ENCODE data around the gene STK32C. TPM values are rescaled to one million over a fixed set of nuclear protein-coding genes. Genes with fewer than 3 reads are reported as not detected.

STK32C gene
- total and polyA plus RNA-seq, 2 of the 4 experiments (the other 2 are of a cell fraction): 5.0 to 8.3 TPM

- TF ChIP-seq BHLHE40 (IDR thresholded peaks at IDR 0.05; ENCODE audit: low read depth, low read length): no peak
- TF ChIP-seq MXI1 (IDR thresholded peaks at IDR 0.05; ENCODE audit: borderline replicate concordance, low read depth, low read length): no peak
- TF ChIP-seq RCOR1 (IDR thresholded peaks at IDR 0.05; ENCODE audit: insufficient replicate concordance, low read length): no peak
- no peak for TF ChIP-seq RAD21 (IDR thresholded peaks at IDR 0.05; ENCODE audit: low read length)
- no peak for TF ChIP-seq CEBPB (IDR thresholded peaks at IDR 0.05; ENCODE audit: low read depth, low read length)
- TF ChIP-seq RFX5 (IDR thresholded peaks at IDR 0.05; ENCODE audit: low read depth, low read length): no peak
- no peak for TF ChIP-seq ELK1 (IDR thresholded peaks at IDR 0.05; ENCODE audit: borderline replicate concordance, low read depth, low read length)
- TF ChIP-seq MAZ (IDR thresholded peaks at IDR 0.05; ENCODE audit: borderline replicate concordance, low read depth, low read length): no peak
- TF ChIP-seq POLR2A (IDR thresholded peaks at IDR 0.05; ENCODE audit: low read depth, low read length): no peak
- no peak for TF ChIP-seq CHD1 (IDR thresholded peaks at IDR 0.05; ENCODE audit: low read depth, low read length)
- TF ChIP-seq NFE2L2 (IDR thresholded peaks at IDR 0.05; ENCODE audit: low read depth, low read length): no peak
- TF ChIP-seq, protein P1, sequence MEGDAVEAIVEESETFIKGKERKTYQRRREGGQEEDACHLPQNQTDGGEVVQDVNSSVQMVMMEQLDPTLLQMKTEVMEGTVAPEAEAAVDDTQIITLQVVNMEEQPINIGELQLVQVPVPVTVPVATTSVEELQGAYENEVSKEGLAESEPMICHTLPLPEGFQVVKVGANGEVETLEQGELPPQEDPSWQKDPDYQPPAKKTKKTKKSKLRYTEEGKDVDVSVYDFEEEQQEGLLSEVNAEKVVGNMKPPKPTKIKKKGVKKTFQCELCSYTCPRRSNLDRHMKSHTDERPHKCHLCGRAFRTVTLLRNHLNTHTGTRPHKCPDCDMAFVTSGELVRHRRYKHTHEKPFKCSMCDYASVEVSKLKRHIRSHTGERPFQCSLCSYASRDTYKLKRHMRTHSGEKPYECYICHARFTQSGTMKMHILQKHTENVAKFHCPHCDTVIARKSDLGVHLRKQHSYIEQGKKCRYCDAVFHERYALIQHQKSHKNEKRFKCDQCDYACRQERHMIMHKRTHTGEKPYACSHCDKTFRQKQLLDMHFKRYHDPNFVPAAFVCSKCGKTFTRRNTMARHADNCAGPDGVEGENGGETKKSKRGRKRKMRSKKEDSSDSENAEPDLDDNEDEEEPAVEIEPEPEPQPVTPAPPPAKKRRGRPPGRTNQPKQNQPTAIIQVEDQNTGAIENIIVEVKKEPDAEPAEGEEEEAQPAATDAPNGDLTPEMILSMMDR (conservative IDR thresholded peaks at IDR 0.05; ENCODE audit: low read depth, low read length): no peak
- TF ChIP-seq MAFK (IDR thresholded peaks at IDR 0.05; ENCODE audit: low read depth, low read length): no peak
- TF ChIP-seq SMC3 (IDR thresholded peaks at IDR 0.05; ENCODE audit: low read depth, low read length): no peak
- TF ChIP-seq, protein P2, sequence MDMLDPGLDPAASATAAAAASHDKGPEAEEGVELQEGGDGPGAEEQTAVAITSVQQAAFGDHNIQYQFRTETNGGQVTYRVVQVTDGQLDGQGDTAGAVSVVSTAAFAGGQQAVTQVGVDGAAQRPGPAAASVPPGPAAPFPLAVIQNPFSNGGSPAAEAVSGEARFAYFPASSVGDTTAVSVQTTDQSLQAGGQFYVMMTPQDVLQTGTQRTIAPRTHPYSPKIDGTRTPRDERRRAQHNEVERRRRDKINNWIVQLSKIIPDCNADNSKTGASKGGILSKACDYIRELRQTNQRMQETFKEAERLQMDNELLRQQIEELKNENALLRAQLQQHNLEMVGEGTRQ (IDR thresholded peaks at IDR 0.05; ENCODE audit: low read depth, low read length): no peak
- TF ChIP-seq FOS (IDR thresholded peaks at IDR 0.05; ENCODE audit: low read depth, low read length): no peak
- Histone ChIP-seq H2AK5ac (ENCODE audit: low read depth, low read length) (no peak overlapping the region), H3K27me3 (ENCODE audit: control insufficient read depth, insufficient read depth, low read length) (no peaks in the 10 kb centered on the region), H3K9ac (ENCODE audit: low read depth, low read length) (no peak overlapping the region), H4K5ac (ENCODE audit: low read depth, low read length) (no peak overlapping the region), H2AFZ (replicated peaks; ENCODE audit: low read length, poor library complexity) (no peak overlapping the region), H3K79me1 (ENCODE audit: low read depth in 1 of 2, low read length in 2 of 2) (no peaks in the 10 kb centered on the region), H3K27ac (ENCODE audit: insufficient read depth, low read length) (no peak overlapping the region), H2AK9ac (replicated peaks; ENCODE audit: low read depth, low read length, poor library complexity) (no peak overlapping the region), H4K91ac (ENCODE audit: insufficient read depth, low read depth, low read length) (no peak overlapping the region), H4K8ac (ENCODE audit: low read depth in 2 of 2, low read length in 2 of 2) (no peak overlapping the region), H2BK20ac (ENCODE audit: low read depth, low read length) (no peak overlapping the region), H3K9me1 (ENCODE audit: insufficient read depth, low read length) (no peaks in the 10 kb centered on the region; the same call in 1 of the 2 replicates), H3K36me3 (ENCODE audit: control insufficient read depth, insufficient read depth, low read length) (no peaks in the 10 kb centered on the region), H3K56ac (ENCODE audit: extremely low read depth, insufficient read depth, low read length) (no peak overlapping the region), H3K4me1 (ENCODE audit: control insufficient read depth, insufficient read depth, low read length) (no peaks in the 10 kb centered on the region), H4K20me1 (ENCODE audit: insufficient read depth, low read length) (no peaks in the 10 kb centered on the region), H3K4me3 (ENCODE audit: insufficient read depth, low read depth, low read length) (no peak overlapping the region), H3K4ac (ENCODE audit: low read depth, low read length) (no peak overlapping the region), H2BK5ac (ENCODE audit: low read depth, low read length, poor library complexity, severe bottlenecking) (no peak overlapping the region), H3K18ac (ENCODE audit: low read depth, low read length) (no peak overlapping the region), H3K9me3 (ENCODE audit: control insufficient read depth, insufficient read depth, low read length) (peaks cover 7% of the 10 kb centered on the region), H2BK15ac (ENCODE audit: low read depth, low read length) (no peak overlapping the region), H2BK120ac (ENCODE audit: low read depth, low read length) (no peak overlapping the region), H3K23ac (ENCODE audit: low read depth, low read length) (no peak overlapping the region), H3K4me2 (ENCODE audit: low read depth, low read length) (no peak overlapping the region), H3K14ac (replicated peaks; ENCODE audit: low read depth, low read length) (no peak overlapping the region)
- DNase-seq: no peak
- in situ Hi-C loops (cut with MboI; ENCODE audit: low sequenced_read_pairs): no loop called here
- dilution Hi-C loops (cut with HindIII; ENCODE audit: low sequenced_read_pairs, unreplicated experiment): no loop called here
- ATAC-seq (ENCODE audit: low read depth): no peak
- intact Hi-C loops (cut with micrococcal nuclease): no loop called here
- no TSS peak for BruUV-seq (replicated peaks)
- CTCF ChIA-PET: no interaction called here
- 76% methylated on average over 9 of the region's 9 CpGs; no CpG with 5 or more reads in 1 of the 2 experiments for WGBS, 2 experiments (ENCODE audit: extremely low coverage in 2 of 2, insufficient read length in 1 of 2)
- POLR2A ChIA-PET (ENCODE audit: unreplicated experiment): no interaction called here
These were observed 94.9 kb downstream of the STK32C start for GRCh38 chr10:132212816-132213215.
